HepG2 (cell line): ENCODE measurements around the gene NMNAT1. TPM values are rescaled to one million over a fixed set of nuclear protein-coding genes. Genes with fewer than 3 reads are reported as not detected.
A peak's percentile ranks its signal among the peaks of the same experiment; 100 is the strongest.

Experiments used
- ARID4A ChIP-seq: sonication (generic); formaldehyde crosslinking; IDR thresholded peaks from 2 replicates; pipeline ENCODE4 v1.5.0; 2020; ENCODE audit warnings: mild to moderate bottlenecking, missing genetic modification reagents, borderline replicate concordance
- DR1 ChIP-seq: sonication (generic); formaldehyde crosslinking; IDR thresholded peaks from 2 replicates; pipeline ENCODE4 v1.8.0; 2021; ENCODE audit warnings: mild to moderate bottlenecking, missing genetic modification reagents, inconsistent platforms
- FOXM1 ChIP-seq: sonication (generic); formaldehyde crosslinking; IDR thresholded peaks from 2 replicates; pipeline ENCODE4 v1.5.0; 2020; ENCODE audit warnings: missing genetic modification reagents
- HNRNPH1 ChIP-seq: fragments of 200-400 bp; formaldehyde crosslinking; optimal IDR thresholded peaks from 2 replicates; pipeline ENCODE3; 2017; ENCODE audit warnings: mild to moderate bottlenecking, low read depth, low read length
- KLF9 ChIP-seq: IDR thresholded peaks from 2 replicates; pipeline ENCODE4 v1.6.1; 2016; ENCODE audit warnings: low read depth
- MAFK ChIP-seq, 2 experiments: IDR thresholded peaks in 1 of 2; conservative IDR thresholded peaks in 1 of 2; 2 replicates each; pipeline ENCODE4 v1.6.1; 2011; ENCODE audit warnings: improper control_type of control experiment in 2 of 2, low read length in 2 of 2
- NCOA1 ChIP-seq: sonication (generic); formaldehyde crosslinking; IDR thresholded peaks from 2 replicates; pipeline ENCODE4 v1.9.0; 2021; ENCODE audit warnings: missing genetic modification reagents
- PITX1 ChIP-seq: sonication (generic); formaldehyde crosslinking; IDR thresholded peaks from 2 replicates; pipeline ENCODE4 v1.5.1; 2020; ENCODE audit warnings: mild to moderate bottlenecking, missing genetic modification reagents
- POLR2AphosphoS5 ChIP-seq: IDR thresholded peaks from 2 replicates; pipeline ENCODE4 v1.6.1; 2012; ENCODE audit warnings: low read depth, low read length
- RXRA ChIP-seq: sonication (generic); formaldehyde crosslinking; IDR thresholded peaks from 2 replicates; pipeline ENCODE4 v1.5.1; 2020; ENCODE audit warnings: missing genetic modification reagents
- SIX4 ChIP-seq: sonication (generic); formaldehyde crosslinking; IDR thresholded peaks from 2 replicates; pipeline ENCODE4 v1.4.0; 2020; ENCODE audit warnings: missing genetic modification reagents
- TAF1 ChIP-seq: sonication (generic); formaldehyde crosslinking; IDR thresholded peaks from 2 replicates; pipeline ENCODE4 v1.4.0; 2020; ENCODE audit warnings: missing genetic modification reagents
- TARDBP ChIP-seq: sonication (generic); formaldehyde crosslinking; IDR thresholded peaks from 2 replicates; pipeline ENCODE4 v1.8.0; 2022; ENCODE audit warnings: mild to moderate bottlenecking, missing genetic modification reagents
- TBP ChIP-seq: sonication (generic); formaldehyde crosslinking; IDR thresholded peaks from 2 replicates; pipeline ENCODE4 v1.5.0; 2020; ENCODE audit warnings: missing genetic modification reagents
- TBX3 ChIP-seq: fragments of 450-650 bp; IDR thresholded peaks from 2 replicates; pipeline ENCODE4 v1.6.1; 2017; ENCODE audit warnings: antibody characterized with exemption, mild to moderate bottlenecking, inconsistent platforms, borderline replicate concordance
- THAP8 ChIP-seq: sonication (generic); formaldehyde crosslinking; IDR thresholded peaks from 2 replicates; pipeline ENCODE4 v1.5.1; 2020; ENCODE audit warnings: missing genetic modification reagents, mild to moderate bottlenecking, borderline replicate concordance
- ZBTB7B ChIP-seq: sonication (generic); formaldehyde crosslinking; IDR thresholded peaks from 2 replicates; pipeline ENCODE4 v1.4.0; 2020; ENCODE audit warnings: missing genetic modification reagents
- ZNF17 ChIP-seq: sonication (generic); formaldehyde crosslinking; IDR thresholded peaks from 2 replicates; pipeline ENCODE4 v1.5.0; 2020; ENCODE audit warnings: mild to moderate bottlenecking, missing genetic modification reagents
- ZNF251 ChIP-seq: sonication (generic); formaldehyde crosslinking; IDR thresholded peaks from 2 replicates; pipeline ENCODE4 v1.9.0; 2021; ENCODE audit warnings: mild to moderate bottlenecking, missing genetic modification reagents
- ZNF580 ChIP-seq: IDR thresholded peaks from 2 replicates; pipeline ENCODE4 v1.6.1; 2016; ENCODE audit warnings: low read depth, borderline replicate concordance
- ZNF615 ChIP-seq: sonication (generic); formaldehyde crosslinking; IDR thresholded peaks from 2 replicates; pipeline ENCODE4 v1.5.0; 2020; ENCODE audit warnings: mild to moderate bottlenecking, missing genetic modification reagents, borderline replicate concordance
- ZNF724P ChIP-seq: sonication (generic); formaldehyde crosslinking; IDR thresholded peaks from 2 replicates; pipeline ENCODE4 v1.8.0; 2022; ENCODE audit warnings: missing genetic modification reagents, borderline replicate concordance
- ZNF773 ChIP-seq: sonication (generic); formaldehyde crosslinking; IDR thresholded peaks from 2 replicates; pipeline ENCODE4 v1.4.0; 2020; ENCODE audit warnings: missing genetic modification reagents, borderline replicate concordance
- ZNF781 ChIP-seq: sonication (generic); formaldehyde crosslinking; IDR thresholded peaks from 2 replicates; pipeline ENCODE4 v1.5.1; 2020; ENCODE audit warnings: borderline replicate concordance, mild to moderate bottlenecking, missing genetic modification reagents; ENCODE audit errors: not compliant biosample characterization
- polyA plus RNA-seq, 8 experiments: library from polyadenylated mRNA; depleted of rRNA in 3 of 8; stranded (reverse) in 7 of 8; unstranded in 1 of 8; fragments of >200 nt; fragmentation: Illumina TruSeq in 4 of 8; extraction: Trizol in 4 of 8; gene quantifications; 2 replicates each; pipeline versions ENCODE4 v1.2.1 to v1.2.3, GENCODE V29; 2011 to 2016; ENCODE audit warnings: low read depth in 4 of 8, missing spikeins in 1 of 8, mixed read lengths in 1 of 8; ENCODE audit not compliant: insufficient read depth in 1 of 8
- total RNA-seq, 5 experiments: library from RNA; depleted of rRNA; stranded (reverse); fragments of >200 nt; fragmentation: Illumina TruSeq; extraction: Trizol; gene quantifications; 2 replicates each; pipeline ENCODE4 v1.2.3, GENCODE V29; 2016; ENCODE audit warnings: low read depth in 1 of 5
- TF ChIP-seq, protein P1 (sequence below): sonication (generic); formaldehyde crosslinking; IDR thresholded peaks from 2 replicates; pipeline ENCODE4 v1.4.0; 2020; ENCODE audit warnings: mild to moderate bottlenecking, low read depth, missing genetic modification reagents
- TF ChIP-seq, protein P2 (sequence below): sonication (generic); formaldehyde crosslinking; IDR thresholded peaks from 2 replicates; pipeline ENCODE4 v1.8.1; 2023; ENCODE audit warnings: mild to moderate bottlenecking, missing genetic modification reagents, borderline replicate concordance

NMNAT1 gene
- total and polyA plus RNA-seq, 2 of the 13 experiments (the other 11 are each of a cell fraction or from before 2014, with no cell fraction given) = 5.6 to 12.2 TPM

GRCh38 chr1:9910423-9911178, 32.7 kb upstream of the NMNAT1 start (continued):
- peak; percentile 78; the same call in 1 of the 2 replicates for TF ChIP-seq ARID4A (CRISPR knock-in tag)
- TF ChIP-seq ZBTB7B (CRISPR knock-in tag) = 0 out of 2 replicates have a peak, but pooled peaks have one; percentile 16
- TF ChIP-seq ZNF580 (CRISPR knock-in tag) = no peak; the same call in 1 of the 2 replicates
- no peak for TF ChIP-seq ZNF17 (CRISPR knock-in tag)
- no peak for TF ChIP-seq MAFK (conservative IDR thresholded peaks at IDR 0.05 in 1 of 2, IDR thresholded peaks at IDR 0.05 in 1 of 2; ENCODE audit: low read length in 2 of 2)
- no peak for TF ChIP-seq SIX4
- TF ChIP-seq ZNF615 (CRISPR knock-in tag) = no peak
- no peak for TF ChIP-seq KLF9 (CRISPR knock-in tag)
- 0 out of 2 replicates have a peak, but pooled peaks have one; percentile 15 for TF ChIP-seq RXRA
- no peak for TF ChIP-seq ZNF251 (CRISPR knock-in tag)
- no peak for TF ChIP-seq NCOA1
- TF ChIP-seq, protein P1, sequence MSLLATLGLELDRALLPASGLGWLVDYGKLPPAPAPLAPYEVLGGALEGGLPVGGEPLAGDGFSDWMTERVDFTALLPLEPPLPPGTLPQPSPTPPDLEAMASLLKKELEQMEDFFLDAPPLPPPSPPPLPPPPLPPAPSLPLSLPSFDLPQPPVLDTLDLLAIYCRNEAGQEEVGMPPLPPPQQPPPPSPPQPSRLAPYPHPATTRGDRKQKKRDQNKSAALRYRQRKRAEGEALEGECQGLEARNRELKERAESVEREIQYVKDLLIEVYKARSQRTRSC (CRISPR knock-in tag) = no peak
- peak; percentile 80 for TF ChIP-seq PITX1 (CRISPR knock-in tag)
- no peak for TF ChIP-seq FOXM1 (CRISPR knock-in tag)
- no peak for TF ChIP-seq TBX3
- no peak for TF ChIP-seq TBP
- TF ChIP-seq TAF1 (CRISPR knock-in tag) = peak; percentile 85
- no peak for TF ChIP-seq TARDBP (CRISPR knock-in tag)
- TF ChIP-seq ZNF724P (CRISPR knock-in tag) = no peak
- no peak for TF ChIP-seq ZNF773 (CRISPR knock-in tag)
- TF ChIP-seq DR1 = peak; percentile 73; the same call in 1 of the 2 replicates
- peak; percentile 78 for TF ChIP-seq POLR2AphosphoS5
- TF ChIP-seq ZNF781 (CRISPR knock-in tag) = no peak
- no peak for TF ChIP-seq THAP8 (CRISPR knock-in tag)
- peak; percentile 80 for TF ChIP-seq HNRNPH1
- TF ChIP-seq, protein P2, sequence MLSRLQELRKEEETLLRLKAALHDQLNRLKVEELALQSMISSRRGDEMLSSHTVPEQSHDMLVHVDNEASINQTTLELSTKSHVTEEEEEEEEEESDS (CRISPR knock-in tag) = no peak
